ENCODE results near the gene IRS2.
A peak's percentile ranks its signal among the peaks of the same experiment; 100 is the strongest.

IRS2 gene

GRCh38 chr13:109785141-109785891, 1.1 kb downstream of the IRS2 start:
- no peak for TF ChIP-seq CTCF (IDR thresholded peaks at IDR 0.05)

GRCh38 chr13:109784590-109785140, 1.7 kb downstream of the IRS2 start:
- TF ChIP-seq CTCF (IDR thresholded peaks at IDR 0.05), result peak; percentile 57

GRCh38 chr13:109783815-109784589, 2.4 kb downstream of the IRS2 start:
- no peak for TF ChIP-seq CTCF (IDR thresholded peaks at IDR 0.05)

- no peak for TF ChIP-seq CTCF (IDR thresholded peaks at IDR 0.05)
Measured at GRCh38 chr13:109783447-109783814, 3.0 kb downstream of the IRS2 start.

- TF ChIP-seq CTCF (IDR thresholded peaks at IDR 0.05), result no peak
Measured at GRCh38 chr13:109782823-109783431, 3.5 kb downstream of the IRS2 start.

GRCh38 chr13:109782066-109782822, 4.1 kb downstream of the IRS2 start:
- TF ChIP-seq CTCF (IDR thresholded peaks at IDR 0.05), result no peak
